CD14-positive monocyte (primary cell): Measurements from ENCODE around the gene CXCR3. TPM values are rescaled to one million over a fixed set of nuclear protein-coding genes. Genes with fewer than 3 reads are reported as not detected.
"Not testable (repeated sequence)": the region's sequence is repeated elsewhere in the genome, so short reads cannot be mapped to it uniquely, and the experiment has no call there.

ENCODE experiments used
- DNase-seq, 3 donors: peaks; one replicate each; pipeline ENCODE4 v3.0.0-alpha.2; 2011 to 2022
- H2AFZ ChIP-seq: 2 replicates; pipeline ENCODE4 v1.6.0; 2012; ENCODE audit warnings: mild to moderate bottlenecking, low read depth, low read length, inconsistent platforms; ENCODE audit not compliant: insufficient read depth, poor library complexity, severe bottlenecking
- H3K27ac ChIP-seq, 2 donors: 1 replicate in 1 of 2; 2 replicates in 1 of 2; pipeline ENCODE4 v1.5.1; 2012 to 2013; ENCODE audit warnings: low read length in 2 of 2, control low read depth in 1 of 2, inconsistent platforms in 1 of 2, low read depth in 1 of 2, mild to moderate bottlenecking in 1 of 2
- H3K27me3 ChIP-seq, 2 donors: one replicate each; pipeline versions ENCODE4 v1.6.0 to v1.6.1; 2011 to 2013; ENCODE audit warnings: low read length in 2 of 2; ENCODE audit not compliant: control insufficient read depth in 2 of 2, insufficient read depth in 2 of 2
- H3K36me3 ChIP-seq, 2 donors: replicated peaks in 1 of 2; 1 replicate in 1 of 2; 2 replicates in 1 of 2; pipeline versions ENCODE4 v1.5.1 to v1.6.1; 2012 to 2013; ENCODE audit warnings: low read length in 2 of 2, control low read depth in 1 of 2, inconsistent platforms in 1 of 2, mild to moderate bottlenecking in 1 of 2; ENCODE audit not compliant: insufficient read depth in 2 of 2, control insufficient read depth in 1 of 2
- H3K4me1 ChIP-seq, 2 donors: 1 replicate in 1 of 2; 2 replicates in 1 of 2; pipeline versions ENCODE4 v1.5.1 to v1.6.1; 2012 to 2013; ENCODE audit warnings: low read length in 2 of 2, control low read depth in 1 of 2, inconsistent platforms in 1 of 2, mild to moderate bottlenecking in 1 of 2, moderate library complexity in 1 of 2; ENCODE audit not compliant: insufficient read depth in 2 of 2, control insufficient read depth in 1 of 2
- H3K4me2 ChIP-seq: replicated peaks from 2 replicates; pipeline ENCODE3; 2012; ENCODE audit warnings: low read length, moderate library complexity, mild to moderate bottlenecking; ENCODE audit not compliant: poor library complexity, severe bottlenecking; ENCODE audit errors: extremely low read depth
- H3K4me3 ChIP-seq, 3 experiments: fragments of 200-600 bp in 1 of 3; sonication (generic) in 1 of 3; replicated peaks in 1 of 3; 1 replicate in 2 of 3; 2 replicates in 1 of 3; pipeline ENCODE4 v1.5.1; 2011 to 2013; ENCODE audit warnings: low read length in 3 of 3, mild to moderate bottlenecking in 3 of 3, control low read depth in 2 of 3, low read depth in 2 of 3, inconsistent platforms in 1 of 3, moderate library complexity in 1 of 3
- H3K79me2 ChIP-seq: 2 replicates; pipeline ENCODE4 v1.6.0; 2012; ENCODE audit warnings: mild to moderate bottlenecking, control low read depth, inconsistent platforms, low read length, moderate library complexity; ENCODE audit not compliant: insufficient read depth
- H3K9ac ChIP-seq: 2 replicates; pipeline ENCODE4 v1.6.0; 2017; ENCODE audit warnings: low read length, mild to moderate bottlenecking; ENCODE audit not compliant: insufficient read depth, poor library complexity, severe bottlenecking
- H3K9me3 ChIP-seq, 2 donors: replicated peaks in 1 of 2; 1 replicate in 1 of 2; 2 replicates in 1 of 2; pipeline versions ENCODE4 v1.5.1 to v1.6.1; 2012 to 2013; ENCODE audit warnings: low read length in 2 of 2, control low read depth in 1 of 2; ENCODE audit not compliant: control insufficient read depth in 1 of 2, insufficient read depth in 1 of 2
- H4K20me1 ChIP-seq: 2 replicates; pipeline ENCODE4 v1.6.0; 2012; ENCODE audit warnings: mild to moderate bottlenecking, low read length, control low read depth, moderate library complexity; ENCODE audit not compliant: insufficient read depth
- H3K27ac Mint-ChIP-seq, 7 donors: one replicate each; pipeline ENCODE4 v1.8.0; 2020; ENCODE audit warnings: mild to moderate bottlenecking in 7 of 7, mixed read lengths in 7 of 7, moderate library complexity in 6 of 7, inconsistent platforms in 2 of 7
- H3K27me3 Mint-ChIP-seq, 3 donors: one replicate each; pipeline ENCODE4 v1.8.0; 2021 to 2022; ENCODE audit warnings: low read depth in 3 of 3, mild to moderate bottlenecking in 3 of 3, mixed read lengths in 3 of 3, moderate library complexity in 3 of 3, inconsistent platforms in 1 of 3
- H3K36me3 Mint-ChIP-seq, 2 donors: one replicate each; pipeline ENCODE4 v1.8.0; 2020; ENCODE audit warnings: mixed read lengths in 2 of 2, inconsistent platforms in 1 of 2, mild to moderate bottlenecking in 1 of 2
- H3K4me1 Mint-ChIP-seq: one replicate; pipeline ENCODE4 v1.8.0; 2020; ENCODE audit warnings: mild to moderate bottlenecking, mixed read lengths
- H3K4me3 Mint-ChIP-seq, 2 donors: one replicate each; pipeline ENCODE4 v1.8.0; 2020; ENCODE audit warnings: mild to moderate bottlenecking in 2 of 2, mixed read lengths in 2 of 2, moderate library complexity in 1 of 2
- H3K9me3 Mint-ChIP-seq, 7 donors: one replicate each; pipeline ENCODE4 v1.8.0; 2020 to 2022; ENCODE audit warnings: mixed read lengths in 7 of 7, mild to moderate bottlenecking in 6 of 7, moderate library complexity in 6 of 7, inconsistent platforms in 2 of 7
- CTCF ChIP-seq: fragments of 200-600 bp; IDR thresholded peaks from one replicate; pipeline ENCODE4 v1.8.0; 2022; ENCODE audit warnings: antibody characterized with exemption, mild to moderate bottlenecking
- WGBS: methylation state at CpG from one replicate; pipeline ENCODE4 v1.1.5; 2013; ENCODE audit warnings: missing lambda C conversion rate; ENCODE audit not compliant: insufficient coverage; 5-methylcytosine and 5-hydroxymethylcytosine counted together
- intact Hi-C, 2 donors: fragments of 100-400 bp; cut with micrococcal nuclease; formaldehyde crosslinking; loops; one replicate each; pipeline versions ENCODE4 v1.15.0 to v1.15.1; 2023
- polyA plus RNA-seq, 3 donors: library from polyadenylated mRNA; depleted of rRNA in 1 of 3; unstranded in 2 of 3; stranded (reverse) in 1 of 3; fragments of 300-500 nt in 2 of 3; fragments of >200 nt in 1 of 3; fragmentation: Illumina TruSeq in 2 of 3; gene quantifications; 1 replicate in 2 of 3; 2 replicates in 1 of 3; pipeline ENCODE4 v1.2.3, GENCODE V29; 2012 to 2021

Gene CXCR3
- polyA plus RNA-seq, 3 donors = 0.04 to 0.14 (median 0.10) TPM

GRCh38 chrX:71652405-71652804, 34.1 kb upstream of the CXCR3 start:
- Mint-ChIP-seq H3K36me3 (no peaks in the 10 kb centered on the region), H3K27me3 (no peaks in the 10 kb centered on the region), H3K9me3 (peaks cover 0 to 5% (median 0%) of the 10 kb centered on the region in 7 donors), H3K4me1 (peaks cover 5% of the 10 kb centered on the region), H3K4me3 (no peak overlapping the region), H3K27ac (no peak overlapping the region)
- H3K4me1 ChIP-seq = no peaks in the 10 kb centered on the region
- WGBS = no CpG with 5 or more reads among the region's 2 CpGs
- no peak overlapping the region for H3K27ac ChIP-seq
- H3K4me2 ChIP-seq = no peak overlapping the region
- no peaks in the 10 kb centered on the region for H3K9me3 ChIP-seq
- no peaks in the 10 kb centered on the region for H3K36me3 ChIP-seq
- H3K9ac ChIP-seq = no peak overlapping the region
- no peaks in the 10 kb centered on the region for H3K79me2 ChIP-seq
- H2AFZ ChIP-seq = no peak overlapping the region
- H4K20me1 ChIP-seq = no peaks in the 10 kb centered on the region
- intact Hi-C loops = no loop called here
- TF ChIP-seq CTCF = peak; percentile 34
- H3K4me3 ChIP-seq = no peak overlapping the region
- H3K27me3 ChIP-seq = no peaks in the 10 kb centered on the region
- DNase-seq = peak in 2 of 3 donors; percentile 3 to 11

GRCh38 chrX:71650333-71650969, 32.1 kb upstream of the CXCR3 start:
- no peak for DNase-seq
- intact Hi-C loops = no loop called here

GRCh38 chrX:71644406-71644805, 26.1 kb upstream of the CXCR3 start:
- H3K9me3 ChIP-seq, H3K27me3 Mint-ChIP-seq, H3K4me1 ChIP-seq, H3K27me3 ChIP-seq, H3K36me3 ChIP-seq, H2AFZ ChIP-seq, H3K4me3 Mint-ChIP-seq, H3K9ac ChIP-seq, H3K27ac Mint-ChIP-seq, H3K36me3 Mint-ChIP-seq, H3K79me2 ChIP-seq, DNase-seq, H3K27ac ChIP-seq, intact Hi-C loops, H3K4me1 Mint-ChIP-seq, H3K4me2 ChIP-seq, H4K20me1 ChIP-seq, H3K9me3 Mint-ChIP-seq, H3K4me3 ChIP-seq: not testable (repeated sequence)
- WGBS = 100% methylated on average over 1 of the region's 6 CpGs

More at GRCh38 chrX:71650333-71650969, 32.1 kb upstream of the CXCR3 start:
- Histone ChIP-seq H3K4me2 (no peak overlapping the region), H3K4me1 (no peaks in the 10 kb centered on the region), H3K4me3 (no peak overlapping the region), H3K27me3 (no peaks in the 10 kb centered on the region), H3K27ac (no peak overlapping the region), H4K20me1 (no peaks in the 10 kb centered on the region), H3K9ac (no peak overlapping the region), H2AFZ (no peak overlapping the region), H3K79me2 (no peaks in the 10 kb centered on the region), H3K36me3 (no peaks in the 10 kb centered on the region), H3K9me3 (no peaks in the 10 kb centered on the region)
- no peak for TF ChIP-seq CTCF
- no CpG with 5 or more reads among the region's 4 CpGs for WGBS
- H3K9me3 Mint-ChIP-seq = peaks cover 0 to 9% (median 0%) of the 10 kb centered on the region in 7 donors
- H3K4me1 Mint-ChIP-seq = peaks cover 3% of the 10 kb centered on the region
- no peak overlapping the region for H3K27ac Mint-ChIP-seq
- no peaks in the 10 kb centered on the region for H3K36me3 Mint-ChIP-seq
- no peaks in the 10 kb centered on the region for H3K27me3 Mint-ChIP-seq
- H3K4me3 Mint-ChIP-seq = no peak overlapping the region
